Activated CD8-positive, alpha-beta T cell treated with anti-CD3 and anti-CD28 coated beads for 36 hours (primary cell): ENCODE data around the gene SFSWAP. TPM values are rescaled to one million over a fixed set of nuclear protein-coding genes. Genes with fewer than 3 reads are reported as not detected.
"Not testable (repeated sequence)": the region's sequence is repeated elsewhere in the genome, so short reads cannot be mapped to it uniquely, and the experiment has no call there.

Source experiments
- ATAC-seq: fragments of 200-7000 bp; cut with Tn5 transposase; one replicate; pipeline ENCODE4 v1.10.0; 2021; ENCODE audit warnings: mild to moderate bottlenecking, moderate library complexity
- CTCF ChIA-PET: fragments of 350-600 bp; sonication (Branson Sonifier 250); formaldehyde crosslinking; loops from one replicate; lab custom pipeline; 2021; ENCODE audit warnings: antibody characterized with exemption; lab: Charles Lee
- POLR2A ChIA-PET: fragments of 350-600 bp; sonication (Branson Sonifier 250); formaldehyde crosslinking; loops from one replicate; lab custom pipeline; 2021; ENCODE audit warnings: antibody characterized with exemption; lab: Charles Lee
- DNase-seq: peaks from one replicate; pipeline ENCODE4 v3.0.0-alpha.2; 2020
- H3K27ac Mint-ChIP-seq: one replicate; pipeline ENCODE4 v1.8.0; 2021; ENCODE audit warnings: mild to moderate bottlenecking, mixed read lengths
- H3K27me3 Mint-ChIP-seq: one replicate; pipeline ENCODE4 v1.8.0; 2021; ENCODE audit warnings: mixed read lengths
- H3K36me3 Mint-ChIP-seq: one replicate; pipeline ENCODE4 v1.8.0; 2021; ENCODE audit warnings: low read depth, mixed read lengths
- H3K4me1 Mint-ChIP-seq: one replicate; pipeline ENCODE4 v1.8.0; 2021; ENCODE audit warnings: low read depth, mixed read lengths
- H3K4me3 Mint-ChIP-seq: one replicate; pipeline ENCODE4 v1.8.0; 2021; ENCODE audit warnings: mild to moderate bottlenecking, moderate library complexity, mixed read lengths
- H3K9me3 Mint-ChIP-seq: one replicate; pipeline ENCODE4 v1.8.0; 2021; ENCODE audit warnings: mixed read lengths
- intact Hi-C: fragments of 100-400 bp; cut with micrococcal nuclease; formaldehyde crosslinking; loops from one replicate; pipeline ENCODE4 v1.10.0; 2022
- total RNA-seq, 2 experiments: library from RNA; stranded (reverse); gene quantifications; one replicate each; pipeline ENCODE4 v1.2.3, GENCODE V29; 2021
- TF ChIP-seq, protein P1 (sequence below): fragments of 200-600 bp; IDR thresholded peaks from one replicate; pipeline ENCODE4 v1.8.0; 2022; ENCODE audit warnings: antibody characterized with exemption, mild to moderate bottlenecking

Gene SFSWAP
- total RNA-seq, 2 experiments from 2014 or later, result 47.6 to 49.3 TPM

DNA sequence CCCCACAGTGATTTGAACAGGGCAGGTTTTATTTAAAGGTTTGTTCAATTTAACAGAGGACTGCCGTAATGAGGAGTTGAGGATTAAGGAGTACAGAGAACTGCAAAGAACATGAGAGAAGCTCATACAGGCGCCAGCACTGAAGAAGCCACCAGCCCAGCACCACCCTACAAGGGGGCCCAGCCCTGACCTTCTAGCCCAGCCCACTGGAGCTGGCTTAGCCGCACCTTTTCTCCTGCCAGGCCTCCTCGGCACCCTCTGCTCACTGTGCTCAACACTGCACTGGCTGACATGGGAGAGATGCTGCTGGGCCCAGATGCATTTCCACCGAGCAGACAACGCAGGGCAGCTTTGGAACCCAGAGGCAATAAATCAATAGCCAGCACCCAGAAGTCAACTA, 36.5 kb upstream of the SFSWAP start:
- no peak for DNase-seq
- ChIA-PET CTCF (no interaction called here), POLR2A (no interaction called here)
- ATAC-seq, result no peak
- TF ChIP-seq, protein P1, sequence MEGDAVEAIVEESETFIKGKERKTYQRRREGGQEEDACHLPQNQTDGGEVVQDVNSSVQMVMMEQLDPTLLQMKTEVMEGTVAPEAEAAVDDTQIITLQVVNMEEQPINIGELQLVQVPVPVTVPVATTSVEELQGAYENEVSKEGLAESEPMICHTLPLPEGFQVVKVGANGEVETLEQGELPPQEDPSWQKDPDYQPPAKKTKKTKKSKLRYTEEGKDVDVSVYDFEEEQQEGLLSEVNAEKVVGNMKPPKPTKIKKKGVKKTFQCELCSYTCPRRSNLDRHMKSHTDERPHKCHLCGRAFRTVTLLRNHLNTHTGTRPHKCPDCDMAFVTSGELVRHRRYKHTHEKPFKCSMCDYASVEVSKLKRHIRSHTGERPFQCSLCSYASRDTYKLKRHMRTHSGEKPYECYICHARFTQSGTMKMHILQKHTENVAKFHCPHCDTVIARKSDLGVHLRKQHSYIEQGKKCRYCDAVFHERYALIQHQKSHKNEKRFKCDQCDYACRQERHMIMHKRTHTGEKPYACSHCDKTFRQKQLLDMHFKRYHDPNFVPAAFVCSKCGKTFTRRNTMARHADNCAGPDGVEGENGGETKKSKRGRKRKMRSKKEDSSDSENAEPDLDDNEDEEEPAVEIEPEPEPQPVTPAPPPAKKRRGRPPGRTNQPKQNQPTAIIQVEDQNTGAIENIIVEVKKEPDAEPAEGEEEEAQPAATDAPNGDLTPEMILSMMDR, result no peak
- Mint-ChIP-seq H3K27me3 (no peaks in the 10 kb centered on the region), H3K36me3 (no peaks in the 10 kb centered on the region), H3K4me1 (no peaks in the 10 kb centered on the region), H3K9me3 (peaks cover 3% of the 10 kb centered on the region), H3K27ac (no peak overlapping the region), H3K4me3 (no peak overlapping the region)
- intact Hi-C loops, result no loop called here

DNA sequence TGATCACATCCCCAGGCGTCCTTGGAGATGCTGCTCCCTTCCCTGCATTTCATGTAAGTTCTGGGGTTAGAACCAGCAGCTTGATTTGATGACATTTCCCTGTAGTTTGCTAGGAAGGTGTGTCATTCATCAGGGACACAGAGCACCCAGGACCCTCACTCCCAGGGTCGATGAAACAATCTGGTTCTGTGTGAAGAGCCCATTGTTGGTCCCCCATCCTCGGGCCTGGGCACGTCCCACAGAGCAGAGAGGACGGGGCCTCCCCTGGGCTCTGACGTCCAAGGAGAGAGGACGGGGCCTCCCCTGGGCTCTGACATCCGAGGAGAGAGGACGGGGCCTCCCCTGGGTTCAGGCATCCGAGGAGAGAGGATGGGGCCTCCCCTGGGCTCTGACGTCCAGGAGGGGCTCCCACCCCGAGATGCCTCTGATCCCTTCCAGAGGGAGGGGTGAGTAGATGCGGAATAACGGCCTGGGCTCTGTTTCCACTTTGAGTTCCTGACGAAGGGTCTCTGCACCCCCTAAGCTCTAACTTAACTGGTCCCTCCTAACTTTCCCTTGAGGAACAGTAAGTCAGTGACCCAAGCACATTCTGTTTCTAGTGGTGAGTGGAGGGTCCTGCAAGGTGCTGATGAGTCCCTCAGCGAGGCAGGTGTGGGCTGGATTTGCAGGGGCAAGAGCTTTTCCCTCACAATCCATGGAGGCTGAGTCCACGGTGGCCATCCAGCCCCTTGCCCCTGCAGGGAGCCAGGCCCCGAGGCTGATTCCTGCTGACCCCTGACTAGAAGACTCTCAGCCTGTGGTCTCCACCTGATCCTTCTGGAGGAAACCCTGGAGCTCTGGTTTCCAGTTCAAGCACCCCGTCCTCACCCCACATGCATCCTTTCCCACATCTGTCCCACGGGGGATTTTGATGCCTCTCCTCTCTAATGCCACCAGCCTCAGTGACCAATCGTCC, 35.5 kb upstream of the SFSWAP start:
- H3K27ac Mint-ChIP-seq, result no peak overlapping the region
- H3K4me1 Mint-ChIP-seq, result no peaks in the 10 kb centered on the region
- no peaks in the 10 kb centered on the region for H3K36me3 Mint-ChIP-seq
- intact Hi-C loops, result no loop called here
- peaks cover 3% of the 10 kb centered on the region for H3K9me3 Mint-ChIP-seq
- H3K27me3 Mint-ChIP-seq, result no peaks in the 10 kb centered on the region
- TF ChIP-seq, protein P1, result no peak
- H3K4me3 Mint-ChIP-seq, result no peak overlapping the region
- DNase-seq (no peak), ATAC-seq (no peak)
- ChIA-PET POLR2A (no interaction called here), CTCF (no interaction called here)

DNA sequence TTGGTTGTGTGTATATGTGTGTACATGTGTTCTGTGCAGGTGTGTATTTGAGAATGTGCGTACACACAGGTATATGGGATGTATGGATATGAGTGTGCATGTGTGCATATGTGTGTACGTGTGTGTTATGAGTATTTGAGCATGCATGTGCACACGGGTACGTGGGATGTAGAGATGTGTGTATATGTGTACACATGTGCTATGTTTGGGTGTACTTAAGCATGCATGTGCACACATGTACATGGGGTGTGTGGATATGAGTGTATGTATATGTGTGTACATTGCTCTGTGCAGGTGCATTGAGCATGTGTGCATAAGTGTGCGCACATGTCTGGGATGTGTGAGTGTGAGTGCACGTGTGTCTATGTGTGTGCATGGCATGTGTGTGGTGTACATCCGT, 34.3 kb upstream of the SFSWAP start:
- H3K36me3 Mint-ChIP-seq, result no peaks in the 10 kb centered on the region
- intact Hi-C loops, result no loop called here
- POLR2A ChIA-PET, result no interaction called here
- H3K4me1 Mint-ChIP-seq, result peaks cover 2% of the 10 kb centered on the region
- CTCF ChIA-PET, result no interaction called here
- DNase-seq (no peak), ATAC-seq (no peak)
- peaks cover 3% of the 10 kb centered on the region for H3K9me3 Mint-ChIP-seq
- no peak overlapping the region for H3K27ac Mint-ChIP-seq
- H3K4me3 Mint-ChIP-seq, result no peak overlapping the region
- TF ChIP-seq, protein P1, result no peak
- no peaks in the 10 kb centered on the region for H3K27me3 Mint-ChIP-seq

DNA sequence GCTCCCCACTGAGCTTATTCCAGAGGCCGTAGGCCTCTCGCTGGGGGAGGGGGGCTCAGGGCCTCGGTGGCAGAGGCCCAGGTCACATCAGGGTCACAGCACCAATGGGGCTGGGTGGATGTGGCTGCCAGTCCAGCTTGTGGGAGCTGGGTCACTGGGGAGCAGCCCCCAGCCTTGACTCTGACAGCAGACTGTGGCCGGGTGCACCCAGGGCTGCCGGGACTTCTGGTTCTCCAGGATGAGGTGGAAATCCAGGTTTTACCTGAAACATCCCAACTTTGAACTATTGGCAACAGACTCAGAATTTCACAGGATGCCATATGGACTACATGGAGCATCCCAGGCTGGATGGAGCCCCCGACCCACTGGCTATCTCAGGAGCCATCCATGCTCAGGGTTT, 33.8 kb upstream of the SFSWAP start:
- H3K4me3 Mint-ChIP-seq, H3K27ac Mint-ChIP-seq, H3K36me3 Mint-ChIP-seq, H3K27me3 Mint-ChIP-seq, ATAC-seq, DNase-seq, POLR2A ChIA-PET, CTCF ChIA-PET, intact Hi-C loops, H3K4me1 Mint-ChIP-seq, H3K9me3 Mint-ChIP-seq: not testable (repeated sequence)

DNA sequence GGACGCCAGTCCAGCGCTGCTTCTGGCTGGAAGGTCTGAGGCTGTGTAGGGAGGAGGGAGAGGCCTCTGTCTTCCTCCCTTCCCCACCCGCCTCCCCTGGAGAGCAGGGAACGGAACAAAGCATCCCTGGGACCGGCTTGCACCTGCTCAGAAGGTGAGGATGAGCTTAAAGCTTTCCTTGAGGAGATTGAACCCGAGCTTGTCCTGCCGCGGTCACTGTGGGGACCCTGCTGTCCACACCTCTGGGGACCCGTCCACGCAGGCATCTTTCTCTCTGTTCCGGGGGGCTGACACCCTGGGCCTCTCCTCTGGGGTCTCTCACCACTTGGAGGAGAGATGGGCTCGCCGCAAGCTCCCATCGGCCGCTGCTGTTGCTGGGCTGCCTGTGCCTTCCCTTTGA, 33.2 kb upstream of the SFSWAP start:
- ChIA-PET POLR2A (no interaction called here), CTCF (no interaction called here)
- Mint-ChIP-seq H3K9me3 (peaks cover 3% of the 10 kb centered on the region), H3K36me3 (no peaks in the 10 kb centered on the region), H3K4me1 (peaks cover 9% of the 10 kb centered on the region), H3K27me3 (no peaks in the 10 kb centered on the region), H3K27ac (no peak overlapping the region), H3K4me3 (no peak overlapping the region)
- DNase-seq (no peak), ATAC-seq (no peak)
- TF ChIP-seq, protein P1, result no peak
- intact Hi-C loops, result no loop called here

DNA sequence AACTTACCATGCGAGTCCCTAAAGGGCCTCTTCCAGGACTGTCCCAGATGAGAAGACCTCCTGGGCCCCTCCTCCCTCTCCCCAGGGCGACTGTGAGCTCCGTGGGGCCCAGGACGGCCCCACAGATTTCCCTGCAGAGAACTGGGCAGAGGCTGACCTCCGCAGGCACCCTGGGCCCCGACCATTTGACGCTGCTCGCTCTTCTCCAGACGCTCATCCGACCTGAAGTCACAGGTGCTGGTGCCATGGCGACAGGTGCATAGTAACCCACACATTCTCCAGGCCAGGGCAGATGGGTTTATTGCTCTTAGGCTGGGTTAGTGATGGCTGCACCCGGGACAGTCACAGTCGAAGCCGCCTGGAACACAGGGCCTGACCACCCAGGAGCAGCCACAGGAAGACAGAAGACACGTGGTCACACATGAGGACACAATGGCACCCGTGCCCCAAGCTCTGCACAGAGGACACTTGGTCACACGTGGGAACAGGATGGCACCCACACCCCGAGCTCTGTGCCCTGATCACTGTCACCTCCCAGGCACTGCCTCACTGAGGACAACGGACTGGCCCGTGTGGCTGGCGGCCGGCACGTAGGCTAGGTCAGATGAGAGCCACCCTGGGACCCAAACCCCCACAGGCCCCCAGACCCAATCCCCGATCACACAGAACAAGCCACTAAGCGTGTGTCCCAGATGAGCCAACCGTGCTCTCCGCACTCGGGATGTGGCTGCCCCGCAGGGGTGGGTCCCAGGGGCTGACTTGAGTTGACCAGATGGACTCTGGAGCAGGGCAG, 32.3 kb upstream of the SFSWAP start:
- DNase-seq, result not testable (repeated sequence)

DNA sequence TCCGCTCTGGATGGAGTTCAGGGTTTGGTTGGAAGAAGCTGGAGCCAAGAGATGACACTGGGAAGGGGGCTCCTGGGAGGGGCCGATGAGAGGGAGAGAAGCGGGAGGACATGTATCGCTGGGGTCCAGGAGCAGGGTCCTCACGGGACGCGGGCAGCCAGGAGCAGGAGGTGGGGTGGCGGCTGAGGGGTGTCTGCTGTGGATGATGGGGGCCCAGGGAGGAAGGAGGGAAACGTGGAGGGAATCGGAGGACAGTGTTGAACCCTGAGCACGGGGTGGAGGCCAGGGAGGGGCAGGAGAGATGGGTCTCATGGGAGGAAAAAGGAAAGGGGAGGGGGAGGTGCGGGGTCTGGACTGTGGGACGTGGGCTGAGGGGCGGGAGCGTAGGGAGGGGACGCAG, 31.7 kb upstream of the SFSWAP start:
- peaks cover 14% of the 10 kb centered on the region for H3K4me1 Mint-ChIP-seq
- intact Hi-C loops, POLR2A ChIA-PET, H3K27ac Mint-ChIP-seq, H3K36me3 Mint-ChIP-seq, H3K4me3 Mint-ChIP-seq, CTCF ChIA-PET, DNase-seq, H3K9me3 Mint-ChIP-seq, H3K27me3 Mint-ChIP-seq, ATAC-seq: not testable (repeated sequence)

More for the DNA sequence above, 32.3 kb upstream of the SFSWAP start:
- H3K27me3 Mint-ChIP-seq, POLR2A ChIA-PET, intact Hi-C loops, ATAC-seq, H3K9me3 Mint-ChIP-seq, H3K36me3 Mint-ChIP-seq, CTCF ChIA-PET, H3K27ac Mint-ChIP-seq, H3K4me3 Mint-ChIP-seq: not testable (repeated sequence)
- H3K4me1 Mint-ChIP-seq, result peaks cover 14% of the 10 kb centered on the region

DNA sequence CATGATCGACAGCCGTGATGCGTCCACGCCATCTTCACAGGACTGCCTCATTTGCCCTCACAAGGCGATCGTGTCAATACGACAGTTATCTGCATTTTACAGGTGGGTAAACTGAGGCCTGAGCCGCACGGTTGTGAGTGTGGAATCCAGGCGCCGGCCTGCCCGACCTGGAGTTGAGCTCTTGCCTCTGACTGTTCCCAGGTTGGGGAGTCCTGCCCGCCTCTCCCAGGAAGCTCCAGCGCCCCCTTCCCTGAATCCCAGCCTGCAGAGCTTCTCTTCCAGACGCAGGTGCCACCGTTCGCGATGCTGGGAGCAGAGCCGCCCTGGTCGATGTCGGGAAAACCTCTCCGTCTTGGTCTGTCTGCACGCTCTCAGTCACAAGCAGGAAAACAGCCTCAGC, 31.1 kb upstream of the SFSWAP start:
- POLR2A ChIA-PET, H3K4me3 Mint-ChIP-seq, H3K9me3 Mint-ChIP-seq, DNase-seq, CTCF ChIA-PET, intact Hi-C loops, H3K27me3 Mint-ChIP-seq, H3K36me3 Mint-ChIP-seq, ATAC-seq, H3K27ac Mint-ChIP-seq: not testable (repeated sequence)
- peaks cover 14% of the 10 kb centered on the region for H3K4me1 Mint-ChIP-seq
